ENCODE data around the gene SLC7A9.
"Not testable (repeated sequence)": the region's sequence is repeated elsewhere in the genome, so short reads cannot be mapped to it uniquely, and the experiment has no call there.

The SLC7A9 gene

GRCh38 chr19:32864318-32865007 lies 5.1 kb downstream of the SLC7A9 start:
- H3K9ac ChIP-seq (ENCODE audit: low read length): no peak overlapping the region
- H3K36me3 ChIP-seq (ENCODE audit: control insufficient read depth, insufficient read depth, low read length): no peaks in the 10 kb centered on the region
- no peaks in the 10 kb centered on the region for H3K27me3 ChIP-seq (ENCODE audit: control insufficient read depth, insufficient read depth, low read length)
- no peaks in the 10 kb centered on the region for H3K9me3 ChIP-seq (ENCODE audit: control insufficient read depth, insufficient read depth, low read depth, low read length)
- H3K4me1 ChIP-seq (ENCODE audit: control insufficient read depth, insufficient read depth, low read length): no peaks in the 10 kb centered on the region
- no peak overlapping the region for H3K27ac ChIP-seq (ENCODE audit: low read depth, low read length)
- no peak overlapping the region for H3K4me3 ChIP-seq (ENCODE audit: low read depth, low read length)

GRCh38 chr19:32863841-32864240 lies 5.7 kb downstream of the SLC7A9 start:
- Histone ChIP-seq H3K4me1 (ENCODE audit: control insufficient read depth, insufficient read depth, low read length) (no peaks in the 10 kb centered on the region), H3K9me3 (ENCODE audit: control insufficient read depth, insufficient read depth, low read depth, low read length) (no peaks in the 10 kb centered on the region), H3K27me3 (ENCODE audit: control insufficient read depth, insufficient read depth, low read length) (no peaks in the 10 kb centered on the region), H3K27ac (ENCODE audit: low read depth, low read length) (no peak overlapping the region), H3K4me3 (ENCODE audit: low read depth, low read length) (no peak overlapping the region), H3K9ac (ENCODE audit: low read length) (no peak overlapping the region), H3K36me3 (ENCODE audit: control insufficient read depth, insufficient read depth, low read length) (no peaks in the 10 kb centered on the region)

- no peaks in the 10 kb centered on the region for H3K27me3 ChIP-seq (ENCODE audit: control insufficient read depth, insufficient read depth, low read length)
- H3K4me1 ChIP-seq (ENCODE audit: control insufficient read depth, insufficient read depth, low read length): no peaks in the 10 kb centered on the region
- H3K9me3 ChIP-seq (ENCODE audit: control insufficient read depth, insufficient read depth, low read depth, low read length): no peaks in the 10 kb centered on the region
These were observed 6.3 kb downstream of the SLC7A9 start for GRCh38 chr19:32863301-32863700.

GRCh38 chr19:32862741-32863140 lies 6.8 kb downstream of the SLC7A9 start:
- Histone ChIP-seq H3K27me3 (ENCODE audit: control insufficient read depth, insufficient read depth, low read length) (no peaks in the 10 kb centered on the region), H3K36me3 (ENCODE audit: control insufficient read depth, insufficient read depth, low read length) (no peaks in the 10 kb centered on the region), H3K4me3 (ENCODE audit: low read depth, low read length) (no peak overlapping the region), H3K27ac (ENCODE audit: low read depth, low read length) (no peak overlapping the region), H3K9me3 (ENCODE audit: control insufficient read depth, insufficient read depth, low read depth, low read length) (no peaks in the 10 kb centered on the region), H3K9ac (ENCODE audit: low read length) (no peak overlapping the region), H3K4me1 (ENCODE audit: control insufficient read depth, insufficient read depth, low read length) (no peaks in the 10 kb centered on the region)

More at GRCh38 chr19:32863301-32863700, 6.3 kb downstream of the SLC7A9 start:
- Histone ChIP-seq H3K9ac (ENCODE audit: low read length) (no peak overlapping the region), H3K27ac (ENCODE audit: low read depth, low read length) (no peak overlapping the region), H3K36me3 (ENCODE audit: control insufficient read depth, insufficient read depth, low read length) (no peaks in the 10 kb centered on the region), H3K4me3 (ENCODE audit: low read depth, low read length) (no peak overlapping the region)

- Histone ChIP-seq H3K27me3 (ENCODE audit: control insufficient read depth, insufficient read depth, low read length) (no peaks in the 10 kb centered on the region), H3K4me1 (ENCODE audit: control insufficient read depth, insufficient read depth, low read length) (no peaks in the 10 kb centered on the region), H3K4me3 (ENCODE audit: low read depth, low read length) (no peak overlapping the region), H3K9me3 (ENCODE audit: control insufficient read depth, insufficient read depth, low read depth, low read length) (no peaks in the 10 kb centered on the region), H3K27ac (ENCODE audit: low read depth, low read length) (no peak overlapping the region), H3K36me3 (ENCODE audit: control insufficient read depth, insufficient read depth, low read length) (no peaks in the 10 kb centered on the region), H3K9ac (ENCODE audit: low read length) (no peak overlapping the region)
These were observed 7.4 kb downstream of the SLC7A9 start for GRCh38 chr19:32862173-32862572.

GRCh38 chr19:32861596-32861995 lies 8.0 kb downstream of the SLC7A9 start:
- Histone ChIP-seq H3K4me1 (ENCODE audit: control insufficient read depth, insufficient read depth, low read length) (no peaks in the 10 kb centered on the region), H3K27ac (ENCODE audit: low read depth, low read length) (no peak overlapping the region), H3K9me3 (ENCODE audit: control insufficient read depth, insufficient read depth, low read depth, low read length) (no peaks in the 10 kb centered on the region), H3K9ac (ENCODE audit: low read length) (no peak overlapping the region), H3K36me3 (ENCODE audit: control insufficient read depth, insufficient read depth, low read length) (no peaks in the 10 kb centered on the region), H3K4me3 (ENCODE audit: low read depth, low read length) (no peak overlapping the region), H3K27me3 (ENCODE audit: control insufficient read depth, insufficient read depth, low read length) (no peaks in the 10 kb centered on the region)

- Histone ChIP-seq H3K4me1 (ENCODE audit: control insufficient read depth, insufficient read depth, low read length) (no peaks in the 10 kb centered on the region), H3K4me3 (ENCODE audit: low read depth, low read length) (no peak overlapping the region), H3K9me3 (ENCODE audit: control insufficient read depth, insufficient read depth, low read depth, low read length) (no peaks in the 10 kb centered on the region), H3K36me3 (ENCODE audit: control insufficient read depth, insufficient read depth, low read length) (no peaks in the 10 kb centered on the region), H3K27ac (ENCODE audit: low read depth, low read length) (no peak overlapping the region), H3K27me3 (ENCODE audit: control insufficient read depth, insufficient read depth, low read length) (no peaks in the 10 kb centered on the region), H3K9ac (ENCODE audit: low read length) (no peak overlapping the region)
These were observed 10.0 kb downstream of the SLC7A9 start for GRCh38 chr19:32859591-32859990.

GRCh38 chr19:32858559-32858958 lies 11.0 kb downstream of the SLC7A9 start:
- H3K9ac ChIP-seq (ENCODE audit: low read length): no peak overlapping the region
- no peak overlapping the region for H3K27ac ChIP-seq (ENCODE audit: low read depth, low read length)
- H3K4me1 ChIP-seq (ENCODE audit: control insufficient read depth, insufficient read depth, low read length): no peaks in the 10 kb centered on the region
- no peak overlapping the region for H3K4me3 ChIP-seq (ENCODE audit: low read depth, low read length)
- no peaks in the 10 kb centered on the region for H3K9me3 ChIP-seq (ENCODE audit: control insufficient read depth, insufficient read depth, low read depth, low read length)
- no peaks in the 10 kb centered on the region for H3K27me3 ChIP-seq (ENCODE audit: control insufficient read depth, insufficient read depth, low read length)
- H3K36me3 ChIP-seq (ENCODE audit: control insufficient read depth, insufficient read depth, low read length): no peaks in the 10 kb centered on the region

- no peak overlapping the region for H3K27ac ChIP-seq (ENCODE audit: low read depth, low read length)
- H3K9me3 ChIP-seq (ENCODE audit: control insufficient read depth, insufficient read depth, low read depth, low read length): no peaks in the 10 kb centered on the region
- no peaks in the 10 kb centered on the region for H3K4me1 ChIP-seq (ENCODE audit: control insufficient read depth, insufficient read depth, low read length)
- no peak overlapping the region for H3K4me3 ChIP-seq (ENCODE audit: low read depth, low read length)
- H3K9ac ChIP-seq (ENCODE audit: low read length): no peak overlapping the region
- H3K36me3 ChIP-seq (ENCODE audit: control insufficient read depth, insufficient read depth, low read length): no peaks in the 10 kb centered on the region
- H3K27me3 ChIP-seq (ENCODE audit: control insufficient read depth, insufficient read depth, low read length): no peaks in the 10 kb centered on the region
These were observed 11.4 kb downstream of the SLC7A9 start for GRCh38 chr19:32858155-32858554.

GRCh38 chr19:32857584-32857983 lies 12.0 kb downstream of the SLC7A9 start:
- Histone ChIP-seq H3K36me3 (ENCODE audit: control insufficient read depth, insufficient read depth, low read length) (no peaks in the 10 kb centered on the region), H3K27ac (ENCODE audit: low read depth, low read length) (no peak overlapping the region), H3K9me3 (ENCODE audit: control insufficient read depth, insufficient read depth, low read depth, low read length) (no peaks in the 10 kb centered on the region), H3K4me1 (ENCODE audit: control insufficient read depth, insufficient read depth, low read length) (no peaks in the 10 kb centered on the region), H3K4me3 (ENCODE audit: low read depth, low read length) (no peak overlapping the region), H3K27me3 (ENCODE audit: control insufficient read depth, insufficient read depth, low read length) (no peaks in the 10 kb centered on the region), H3K9ac (ENCODE audit: low read length) (no peak overlapping the region)

GRCh38 chr19:32856818-32857217 lies 12.7 kb downstream of the SLC7A9 start:
- H3K36me3 ChIP-seq (ENCODE audit: control insufficient read depth, insufficient read depth, low read length); H3K27ac ChIP-seq (ENCODE audit: low read depth, low read length); H3K9ac ChIP-seq (ENCODE audit: low read length); H3K9me3 ChIP-seq (ENCODE audit: control insufficient read depth, insufficient read depth, low read depth, low read length); H3K4me3 ChIP-seq (ENCODE audit: low read depth, low read length); H3K27me3 ChIP-seq (ENCODE audit: control insufficient read depth, insufficient read depth, low read length); H3K4me1 ChIP-seq (ENCODE audit: control insufficient read depth, insufficient read depth, low read length): not testable (repeated sequence)

- H3K4me1 ChIP-seq (ENCODE audit: control insufficient read depth, insufficient read depth, low read length): no peaks in the 10 kb centered on the region
- H3K9ac ChIP-seq (ENCODE audit: low read length): no peak overlapping the region
- H3K9me3 ChIP-seq (ENCODE audit: control insufficient read depth, insufficient read depth, low read depth, low read length): no peaks in the 10 kb centered on the region
- no peak overlapping the region for H3K27ac ChIP-seq (ENCODE audit: low read depth, low read length)
- no peaks in the 10 kb centered on the region for H3K27me3 ChIP-seq (ENCODE audit: control insufficient read depth, insufficient read depth, low read length)
- H3K36me3 ChIP-seq (ENCODE audit: control insufficient read depth, insufficient read depth, low read length): no peaks in the 10 kb centered on the region
- no peak overlapping the region for H3K4me3 ChIP-seq (ENCODE audit: low read depth, low read length)
These were observed 17.4 kb downstream of the SLC7A9 start for GRCh38 chr19:32852216-32852615.
